A549 (cell line): ENCODE measurements around the gene NFIA. TPM values are rescaled to one million over a fixed set of nuclear protein-coding genes. Genes with fewer than 3 reads are reported as not detected.

Source experiments
- ATAC-seq, 2 experiments: fragments of 200-7000 bp in 1 of 2; fragments of >200 bp in 1 of 2; cut with Nextera tagmentation in 1 of 2; cut with Tn5 transposase in 1 of 2; 3 replicates each; pipeline versions ENCODE4 v1.8.0 to v1.9.1; 2018 to 2020; ENCODE audit warnings: mild to moderate bottlenecking in 1 of 2, moderate library complexity in 1 of 2
- CTCF ChIA-PET: fragments of 300-600 bp; sonication (Branson Sonifier 250); formaldehyde crosslinking; extraction: SDS; loops from one replicate; lab custom pipeline; 2021; ENCODE audit warnings: antibody characterized with exemption, inconsistent platforms; lab: Yijun Ruan, JAX
- POLR2A ChIA-PET: fragments of 350-600 bp; formaldehyde crosslinking; extraction: SDS; loops from one replicate; lab custom pipeline; 2021; ENCODE audit warnings: antibody characterized with exemption, inconsistent platforms; lab: Yijun Ruan, JAX
- DNase-seq, 2 experiments: peaks; one replicate each; pipeline versions ENCODE4 v3.0.0 to v3.0.0-alpha.2; 2011 to 2016; ENCODE audit warnings: low read depth in 1 of 2, low spot score in 1 of 2
- FAIRE-seq: peaks from 2 replicates; lab custom pipeline; 2011; peaks lifted over from hg19 to GRCh38; lab: Jason Lieb, UNC
- H3K27ac ChIP-seq, 2 experiments: fragments of >200 bp; sonication (Bioruptor Twin); formaldehyde crosslinking; 3 replicates each; pipeline ENCODE4 v1.5.1; 2016 to 2017
- H3K4me1 ChIP-seq: fragments of >200 bp; sonication (Bioruptor Twin); formaldehyde crosslinking; 3 replicates; pipeline ENCODE4 v1.6.1; 2016
- H3K4me2 ChIP-seq: fragments of >200 bp; sonication (Bioruptor Twin); formaldehyde crosslinking; 3 replicates; pipeline ENCODE4 v1.6.1; 2016
- H3K4me3 ChIP-seq: fragments of >200 bp; sonication (Bioruptor Twin); formaldehyde crosslinking; 3 replicates; pipeline ENCODE4 v1.5.1; 2016
- H3K9me3 ChIP-seq: fragments of >200 bp; sonication (Bioruptor Twin); formaldehyde crosslinking; 3 replicates; pipeline ENCODE4 v1.6.1; 2016
- ATOH8 ChIP-seq: fragments of 250-450 bp; sonication (Bioruptor Pico); IDR thresholded peaks from 2 replicates; pipeline ENCODE4 v1.5.0; 2020; ENCODE audit warnings: low read depth, mild to moderate bottlenecking, moderate library complexity
- CHD2 ChIP-seq: fragments of 150-350 bp; IDR thresholded peaks from 2 replicates; pipeline ENCODE4 v1.6.1; 2014; ENCODE audit warnings: low read length; ENCODE audit not compliant: partially characterized antibody
- ESRRA ChIP-seq: fragments of 150-350 bp; IDR thresholded peaks from 2 replicates; pipeline ENCODE4 v1.6.1; 2014; ENCODE audit warnings: mild to moderate bottlenecking, low read length, borderline replicate concordance
- FOSL2 ChIP-seq, 2 experiments: fragments of 450-650 bp in 1 of 2; fragments of >200 bp in 1 of 2; sonication (Bioruptor Twin) in 1 of 2; formaldehyde crosslinking; IDR thresholded peaks; 2 replicates each; pipeline versions ENCODE4 v1.5.0 to v1.6.1; 2016 to 2020; ENCODE audit warnings: mild to moderate bottlenecking in 1 of 2, moderate library complexity in 1 of 2
- GATA3 ChIP-seq: IDR thresholded peaks from 2 replicates; pipeline ENCODE4 v1.6.1; 2012; ENCODE audit warnings: borderline replicate concordance
- HES2 ChIP-seq: fragments of >200 bp; sonication (Bioruptor Twin); formaldehyde crosslinking; IDR thresholded peaks from 2 replicates; pipeline ENCODE4 v1.6.1; 2016
- HEYL ChIP-seq: fragments of 250-450 bp; sonication (Bioruptor Pico); IDR thresholded peaks from 2 replicates; pipeline ENCODE4 v1.8.0; 2021; ENCODE audit warnings: mild to moderate bottlenecking, moderate library complexity
- JUN ChIP-seq, 2 experiments: fragments of >200 bp; sonication (Bioruptor Twin); formaldehyde crosslinking; IDR thresholded peaks; 2 replicates in 1 of 2; 3 replicates in 1 of 2; pipeline ENCODE4 v1.6.1; 2016 to 2017
- KDM5A ChIP-seq: fragments of 200-600 bp; sonication (generic); IDR thresholded peaks from 2 replicates; pipeline ENCODE4 v1.6.1; 2016; ENCODE audit warnings: antibody characterized with exemption, mild to moderate bottlenecking
- MAFK ChIP-seq: fragments of 450-650 bp; IDR thresholded peaks from 2 replicates; pipeline ENCODE4 v1.6.1; 2014; ENCODE audit not compliant: partially characterized antibody
- MAZ ChIP-seq: fragments of 150-350 bp; IDR thresholded peaks from 2 replicates; pipeline ENCODE4 v1.6.1; 2014; ENCODE audit warnings: antibody characterized with exemption, low read depth, low read length, borderline replicate concordance
- PHF8 ChIP-seq: fragments of 200-600 bp; sonication (generic); IDR thresholded peaks from 2 replicates; pipeline ENCODE4 v1.6.1; 2016; ENCODE audit warnings: low read depth, mild to moderate bottlenecking, antibody characterized with exemption, moderate library complexity, borderline replicate concordance
- RARB ChIP-seq: fragments of 250-450 bp; sonication (Bioruptor Pico); IDR thresholded peaks from 2 replicates; pipeline ENCODE4 v1.8.0; 2021; ENCODE audit warnings: mild to moderate bottlenecking, moderate library complexity
- TFCP2L1 ChIP-seq: fragments of 250-450 bp; sonication (Bioruptor Pico); IDR thresholded peaks from 2 replicates; pipeline ENCODE4 v1.5.0; 2021; ENCODE audit warnings: mild to moderate bottlenecking
- ZNF302 ChIP-seq: fragments of 250-450 bp; sonication (Bioruptor Pico); IDR thresholded peaks from 2 replicates; pipeline ENCODE4 v1.9.0; 2021; ENCODE audit warnings: inconsistent platforms, mild to moderate bottlenecking, moderate library complexity
- WGBS: methylation state at CpG from one replicate; pipeline ENCODE4 v1.1.6; 2017; ENCODE audit errors: missing lambda C conversion rate; 5-methylcytosine and 5-hydroxymethylcytosine counted together
- polyA plus RNA-seq, 4 experiments: library from polyadenylated mRNA; depleted of rRNA in 3 of 4; stranded (reverse); fragments of >200 nt; fragmentation: RNase III in 1 of 4; extraction: RNeasy Plus Mini Kit Qiagen cat#74134 plus additional on column Dnase treatment in 1 of 4; gene quantifications; 2 replicates in 3 of 4; 3 replicates in 1 of 4; pipeline ENCODE4 v1.2.3, GENCODE V29; 2011 to 2017

The NFIA gene
- polyA plus RNA-seq, 2 of the 4 experiments (the other 2 are of a cell fraction), result 6.5 to 25.8 TPM

GRCh38 chr1:61131248-61131647 lies 48.9 kb downstream of the NFIA start:
- ATAC-seq (no peak), FAIRE-seq (no peak), DNase-seq (no peak)
- H3K4me3 ChIP-seq, result no peak overlapping the region
- ChIA-PET CTCF (interaction anchor here (0.7 to 1.4 kb wide), 5 partner anchors 9 to 201 kb away, joined by 3 read pairs; no protein-coding TSS in a partner anchor), POLR2A (no interaction called here)
- TF ChIP-seq HES2, result no peak
- no peak for TF ChIP-seq JUN (IDR thresholded peaks at IDR 0.05)
- TF ChIP-seq FOSL2 (IDR thresholded peaks at IDR 0.05), result no peak
- TF ChIP-seq FOSL2 (CRISPR knock-in tag; IDR thresholded peaks at IDR 0.05), result no peak
- TF ChIP-seq PHF8, result no peak
- no peak for TF ChIP-seq TFCP2L1
- peak; percentile 72 for TF ChIP-seq MAFK
- no peak for TF ChIP-seq ESRRA
- peaks cover 38% of the 10 kb centered on the region for H3K4me1 ChIP-seq
- peak overlapping the region; percentile 89 for H3K4me2 ChIP-seq
- no peaks in the 10 kb centered on the region for H3K9me3 ChIP-seq
- H3K27ac ChIP-seq, result peak overlapping the region; percentile 67 to 83; a peak in 5 of 6 replicates

- POLR2A ChIA-PET, result no interaction called here
- FAIRE-seq, result no peak
Measured at GRCh38 chr1:61131716-61132115, 49.4 kb downstream of the NFIA start.

GRCh38 chr1:61132176-61132638 lies 49.8 kb downstream of the NFIA start:
- Histone ChIP-seq H3K4me3 (peak overlapping the region; percentile 16; the same call in 1 of the 3 replicates), H3K4me1 (peaks cover 38% of the 10 kb centered on the region), H3K9me3 (no peaks in the 10 kb centered on the region), H3K27ac (peak overlapping the region; percentile 67 to 83), H3K4me2 (peak overlapping the region; percentile 89)
- 29% methylated on average over 5 of the region's 5 CpGs for WGBS
- FAIRE-seq (no peak), ATAC-seq (no peak), DNase-seq (no peak)
- CTCF ChIA-PET, result interaction anchor here (1.2 to 1.4 kb wide), 3 partner anchors 15 to 82 kb away, joined by 3 read pairs; no protein-coding TSS in a partner anchor
- POLR2A ChIA-PET, result no interaction called here
- TF ChIP-seq KDM5A (no peak), HEYL (no peak), RARB (CRISPR knock-in tag) (no peak), GATA3 (0 out of 2 replicates have a peak, but pooled peaks have one; percentile 16), ZNF302 (CRISPR knock-in tag) (no peak), ESRRA (no peak), ATOH8 (no peak), CHD2 (no peak), MAZ (no peak)

More at GRCh38 chr1:61131716-61132115, 49.4 kb downstream of the NFIA start:
- CTCF ChIA-PET, result interaction anchor here (0.7 to 1.4 kb wide), 5 partner anchors 9 to 201 kb away, joined by 3 read pairs; no protein-coding TSS in a partner anchor
- Histone ChIP-seq H3K4me2 (peak overlapping the region; percentile 89), H3K9me3 (no peaks in the 10 kb centered on the region), H3K4me1 (peaks cover 38% of the 10 kb centered on the region), H3K27ac (peak overlapping the region; percentile 67 to 83), H3K4me3 (no peak overlapping the region)
- no peak for DNase-seq
- TF ChIP-seq PHF8, result no peak
- ATAC-seq, result no peak

GRCh38 chr1:61132645-61133334 lies 50.4 kb downstream of the NFIA start:
- ChIA-PET CTCF (interaction anchor here (1.4 kb wide), 1 partner anchor 83 kb away, joined by 3 read pairs; no protein-coding TSS in a partner anchor), POLR2A (interaction anchor here (0.6 kb wide), 1 partner anchor 132 kb away, joined by 3 read pairs; no protein-coding TSS in a partner anchor)
- ATAC-seq (peak; percentile 59 to 86; a peak in 5 of 6 replicates), DNase-seq (peak in 1 of 2 experiments; percentile 69), FAIRE-seq (no peak)
- no peaks in the 10 kb centered on the region for H3K9me3 ChIP-seq
- 3% methylated on average over 6 of the region's 6 CpGs for WGBS
- H3K27ac ChIP-seq, result peak overlapping the region; percentile 67 to 83
- TF ChIP-seq ZNF302 (CRISPR knock-in tag) (no peak), CHD2 (no peak), FOSL2 (IDR thresholded peaks at IDR 0.05) (no peak), FOSL2 (CRISPR knock-in tag; IDR thresholded peaks at IDR 0.05) (no peak)
- peaks cover 38% of the 10 kb centered on the region for H3K4me1 ChIP-seq
- peak overlapping the region; percentile 16; the same call in 1 of the 3 replicates for H3K4me3 ChIP-seq
- H3K4me2 ChIP-seq, result peak overlapping the region; percentile 89
